H1 (cell line): ENCODE results near the gene SGMS2. TPM values are rescaled to one million over a fixed set of nuclear protein-coding genes. Genes with fewer than 3 reads are reported as not detected.

Experiments used
- CTCF ChIA-PET: fragments of 300-600 bp; sonication (Branson Sonifier 250); formaldehyde crosslinking; loops from one replicate; lab custom pipeline; 2021; ENCODE audit not compliant: partially characterized antibody; lab: Charles Lee
- POLR2A ChIA-PET: fragments of 300-600 bp; sonication (Branson Sonifier 250); formaldehyde crosslinking; loops from one replicate; lab custom pipeline; 2021; ENCODE audit warnings: inconsistent platforms; ENCODE audit not compliant: partially characterized antibody; lab: Charles Lee
- DNase-seq, 2 experiments: peaks; one replicate each; pipeline versions ENCODE4 v3.0.0 to v3.0.0-alpha.2; 2010 to 2022; ENCODE audit warnings: low spot score in 2 of 2, low read depth in 1 of 2, mixed read lengths in 1 of 2
- FAIRE-seq: peaks from 2 replicates; lab custom pipeline; 2011; peaks lifted over from hg19 to GRCh38; lab: Jason Lieb, UNC
- H2AFZ ChIP-seq: 2 replicates; pipeline ENCODE4 v1.8.1; 2012; ENCODE audit warnings: low read length, inconsistent platforms
- H2AK5ac ChIP-seq: 2 replicates; pipeline ENCODE4 v1.6.1; 2013; ENCODE audit warnings: low read depth, low read length
- H2BK120ac ChIP-seq: replicated peaks from 2 replicates; pipeline ENCODE3; 2013; ENCODE audit warnings: low read depth, low read length, inconsistent platforms
- H2BK12ac ChIP-seq: 2 replicates; pipeline ENCODE4 v1.6.1; 2013; ENCODE audit warnings: low read depth, low read length
- H2BK15ac ChIP-seq: 2 replicates; pipeline ENCODE4 v1.6.1; 2013; ENCODE audit warnings: low read length
- H2BK20ac ChIP-seq: 2 replicates; pipeline ENCODE4 v1.6.1; 2013; ENCODE audit warnings: low read length
- H2BK5ac ChIP-seq: 2 replicates; pipeline ENCODE4 v1.6.1; 2013; ENCODE audit warnings: low read depth, low read length
- H3K14ac ChIP-seq: 2 replicates; pipeline ENCODE4 v1.6.1; 2013; ENCODE audit warnings: inconsistent platforms; ENCODE audit not compliant: insufficient read length
- H3K18ac ChIP-seq: 2 replicates; pipeline ENCODE4 v1.6.1; 2013; ENCODE audit warnings: low read length; ENCODE audit errors: extremely low read depth
- H3K23ac ChIP-seq: 2 replicates; pipeline ENCODE4 v1.6.1; 2013; ENCODE audit warnings: inconsistent platforms; ENCODE audit not compliant: insufficient read length
- H3K23me2 ChIP-seq: 2 replicates; pipeline ENCODE4 v1.6.1; 2013; ENCODE audit warnings: low read depth, low read length
- H3K27ac ChIP-seq: 2 replicates; pipeline ENCODE4 v1.6.1; 2011; ENCODE audit warnings: low read depth, low read length, inconsistent platforms
- H3K27me3 ChIP-seq, 4 experiments: replicated peaks in 1 of 4; 1 replicate in 1 of 4; 2 replicates in 3 of 4; pipeline versions ENCODE4 v1.6.1 to v1.8.1; 2011 to 2013; ENCODE audit warnings: low read length in 3 of 4, mild to moderate bottlenecking in 3 of 4, inconsistent platforms in 2 of 4, mixed read lengths in 2 of 4, moderate library complexity in 1 of 4; ENCODE audit not compliant: control insufficient read depth in 3 of 4, insufficient read depth in 3 of 4; ENCODE audit errors: extremely low read depth in 1 of 4
- H3K36me3 ChIP-seq, 4 experiments: 2 replicates each; pipeline versions ENCODE4 v1.6.1 to v1.8.1; 2011 to 2013; ENCODE audit warnings: mild to moderate bottlenecking in 4 of 4, low read length in 3 of 4, moderate library complexity in 2 of 4, control low read depth in 1 of 4, inconsistent platforms in 1 of 4; ENCODE audit not compliant: insufficient read depth in 4 of 4, control insufficient read depth in 2 of 4
- H3K4ac ChIP-seq: replicated peaks from 2 replicates; pipeline ENCODE3; 2013; ENCODE audit warnings: low read length, low read depth, mixed read lengths, inconsistent platforms; ENCODE audit not compliant: insufficient read length
- H3K4me1 ChIP-seq, 4 experiments: replicated peaks in 1 of 4; 1 replicate in 1 of 4; 2 replicates in 3 of 4; pipeline versions ENCODE4 v1.6.1 to v1.8.1; 2011 to 2013; ENCODE audit warnings: low read length in 3 of 4, inconsistent platforms in 2 of 4, mixed read lengths in 1 of 4; ENCODE audit not compliant: insufficient read depth in 4 of 4, control insufficient read depth in 3 of 4
- H3K4me2 ChIP-seq, 2 experiments: 2 replicates each; pipeline versions ENCODE4 v1.6.1 to v1.8.1; 2011 to 2013; ENCODE audit warnings: low read depth in 2 of 2, low read length in 2 of 2, control low read depth in 1 of 2, inconsistent platforms in 1 of 2, mild to moderate bottlenecking in 1 of 2; ENCODE audit not compliant: insufficient read depth in 1 of 2
- H3K4me3 ChIP-seq, 4 experiments: fragments of 200-600, 300-600 bp in 1 of 4; sonication (generic), shearing (Covaris generic), sonication (Bioruptor Twin) in 1 of 4; 2 replicates each; pipeline versions ENCODE4 v1.5.1 to v1.8.1; 2011 to 2016; ENCODE audit warnings: low read length in 4 of 4, low read depth in 3 of 4, control low read depth in 2 of 4, inconsistent platforms in 2 of 4, mild to moderate bottlenecking in 2 of 4, mixed read lengths in 1 of 4, moderate library complexity in 1 of 4; ENCODE audit not compliant: insufficient read depth in 2 of 4; ENCODE audit errors: extremely low read depth in 1 of 4
- H3K56ac ChIP-seq: replicated peaks from 2 replicates; pipeline ENCODE3; 2013; ENCODE audit warnings: low read depth, mild to moderate bottlenecking, mixed read lengths, low read length, inconsistent platforms; ENCODE audit not compliant: insufficient read length
- H3K79me1 ChIP-seq: 2 replicates; pipeline ENCODE4 v1.6.1; 2013; ENCODE audit warnings: low read depth, low read length, control low read depth
- H3K79me2 ChIP-seq, 2 experiments: 2 replicates each; pipeline versions ENCODE4 v1.6.1 to v1.8.1; 2012 to 2013; ENCODE audit warnings: low read length in 2 of 2, mild to moderate bottlenecking in 2 of 2, inconsistent platforms in 1 of 2; ENCODE audit not compliant: insufficient read depth in 2 of 2, control insufficient read depth in 1 of 2
- H3K9ac ChIP-seq, 4 experiments: replicated peaks in 1 of 4; 1 replicate in 1 of 4; 2 replicates in 3 of 4; pipeline versions ENCODE4 v1.6.1 to v1.8.1; 2011 to 2013; ENCODE audit warnings: low read depth in 3 of 4, low read length in 3 of 4, control low read depth in 2 of 4, mild to moderate bottlenecking in 2 of 4, moderate library complexity in 2 of 4, inconsistent platforms in 1 of 4; ENCODE audit errors: extremely low read depth in 1 of 4
- H3K9me3 ChIP-seq, 2 experiments: 2 replicates each; pipeline versions ENCODE4 v1.6.1 to v1.8.1; 2012 to 2013; ENCODE audit warnings: mild to moderate bottlenecking in 2 of 2, moderate library complexity in 2 of 2, control low read depth in 1 of 2, inconsistent platforms in 1 of 2, low read depth in 1 of 2, low read length in 1 of 2, mixed read lengths in 1 of 2; ENCODE audit not compliant: insufficient read depth in 2 of 2
- H4K20me1 ChIP-seq, 2 experiments: replicated peaks in 1 of 2; 2 replicates each; pipeline versions ENCODE3 to v1.8.1; 2011 to 2013; ENCODE audit warnings: inconsistent platforms in 2 of 2, low read length in 2 of 2, mild to moderate bottlenecking in 1 of 2; ENCODE audit not compliant: insufficient read depth in 2 of 2, control insufficient read depth in 1 of 2
- H4K5ac ChIP-seq: 2 replicates; pipeline ENCODE4 v1.6.1; 2013; ENCODE audit warnings: low read length, low read depth, mixed read lengths, inconsistent platforms; ENCODE audit not compliant: insufficient read length
- H4K8ac ChIP-seq: 2 replicates; pipeline ENCODE4 v1.8.0; 2013; ENCODE audit warnings: mild to moderate bottlenecking, moderate library complexity, low read length, inconsistent platforms; ENCODE audit not compliant: insufficient read depth; ENCODE audit errors: extremely low read depth
- H4K91ac ChIP-seq: replicated peaks from 2 replicates; pipeline ENCODE3; 2013; ENCODE audit warnings: low read length, mixed read lengths, inconsistent platforms; ENCODE audit not compliant: insufficient read length
- ASH2L ChIP-seq: fragments of 200-600, 300-600 bp; sonication (generic); IDR thresholded peaks from one replicate; pipeline ENCODE4 v1.7.1; 2017; ENCODE audit warnings: low read length
- CBX5 ChIP-seq: fragments of 300-800, 300-1000 bp; sonication (generic); IDR thresholded peaks from 2 replicates; pipeline ENCODE4 v1.7.1; 2016; ENCODE audit warnings: antibody characterized with exemption, low read length, low read depth
- CEBPB ChIP-seq: IDR thresholded peaks from 2 replicates; pipeline ENCODE4 v1.6.1; 2012; ENCODE audit warnings: low read depth, low read length
- KDM4A ChIP-seq: IDR thresholded peaks from one replicate; pipeline ENCODE4 v1.7.1; 2012; ENCODE audit warnings: low read depth, mild to moderate bottlenecking, moderate library complexity, low read length, inconsistent platforms; ENCODE audit not compliant: severe bottlenecking
- PHF8 ChIP-seq: fragments of 200-600 bp; sonication (generic); conservative IDR thresholded peaks from 2 replicates; pipeline ENCODE4 v1.7.1; 2012; ENCODE audit warnings: low read depth, mild to moderate bottlenecking, inconsistent platforms, low read length, moderate library complexity
- RFX5 ChIP-seq: IDR thresholded peaks from 2 replicates; pipeline ENCODE4 v1.6.1; 2011; ENCODE audit warnings: low read depth, low read length, improper control_type of control experiment, borderline replicate concordance
- SUZ12 ChIP-seq: fragments of 200-600 bp; sonication (generic); IDR thresholded peaks from 2 replicates; pipeline ENCODE4 v1.6.1; 2012; ENCODE audit warnings: mild to moderate bottlenecking, inconsistent platforms, low read length, moderate library complexity, mixed read lengths
- WGBS, 2 experiments: shearing (Covaris generic) in 1 of 2; methylation state at CpG; one replicate each; pipeline versions ENCODE4 v1.1.6 to v1.1.7; 2013 to 2015; ENCODE audit warnings: low lambda C conversion rate in 2 of 2, mixed read lengths in 2 of 2, inconsistent platforms in 1 of 2, low coverage in 1 of 2, missing lambda C conversion rate in 1 of 2; ENCODE audit not compliant: insufficient replicate concordance in 2 of 2, insufficient coverage in 1 of 2, insufficient read length in 1 of 2; ENCODE audit errors: extremely low coverage in 1 of 2, missing lambda C conversion rate in 1 of 2; 5-methylcytosine and 5-hydroxymethylcytosine counted together
- polyA plus RNA-seq, 7 experiments: library from polyadenylated mRNA; depleted of rRNA in 3 of 7; stranded (reverse) in 5 of 7; unstranded in 2 of 7; fragments of >200 nt in 5 of 7; fragments of 200-250 nt in 2 of 7; gene quantifications; 1 replicate in 5 of 7; 2 replicates in 1 of 7; 4 replicates in 1 of 7; pipeline versions ENCODE4 v1.2.1 to v1.2.3, GENCODE V29; 2011 to 2013; ENCODE audit warnings: missing spikeins in 2 of 7, mixed read lengths in 2 of 7
- total RNA-seq: library from RNA; stranded (reverse); fragmentation: NEBNext Ultra II Directional; extraction: Animal tissue kit (Norgen Biotek cat#: 25700); gene quantifications from 2 replicates; pipeline ENCODE4 v1.2.1, GENCODE V29; 2021
- TF ChIP-seq, protein P1 (sequence below): IDR thresholded peaks from 2 replicates; pipeline ENCODE4 v1.6.1; 2012; ENCODE audit warnings: inconsistent platforms
- TF ChIP-seq, protein P2 (sequence below): IDR thresholded peaks from 2 replicates; pipeline ENCODE4 v1.6.1; 2011; ENCODE audit warnings: low read length, improper control_type of control experiment
- TF ChIP-seq, protein P3 (sequence below): IDR thresholded peaks from 2 replicates; pipeline ENCODE4 v1.6.1; 2012; ENCODE audit warnings: inconsistent platforms

The SGMS2 gene
- total and polyA plus RNA-seq, 2 of the 8 experiments (the other 6 are each of a cell fraction or from before 2014, with no cell fraction given), result 0.04 to 1.3 TPM

- H2BK5ac ChIP-seq, result no peak overlapping the region
- H3K9ac ChIP-seq, result peak overlapping the region in 3 of 4 experiments; percentile 1 to 34 (median 25); a peak in 4 of 7 replicates
- no peak overlapping the region for H2BK15ac ChIP-seq
- peaks cover 1 to 21% (median 16%) of the 10 kb centered on the region in 4 experiments for H3K27me3 ChIP-seq
- no peak overlapping the region for H3K27ac ChIP-seq
- no peaks in the 10 kb centered on the region for H3K36me3 ChIP-seq
- WGBS, 2 experiments, result 6% methylated on average over 32 of the region's 45 CpGs; no CpG with 5 or more reads in 1 of the 2 experiments
- H2AK5ac ChIP-seq, result no peak overlapping the region
- H3K56ac ChIP-seq, result no peak overlapping the region
- H3K4ac ChIP-seq, result no peak overlapping the region
- no peak overlapping the region for H2BK120ac ChIP-seq
- H3K14ac ChIP-seq, result no peak overlapping the region
- CTCF ChIA-PET, result interaction anchor here (1.1 to 1.3 kb wide), 2 partner anchors 19 to 87 kb away, joined by 4 read pairs; no protein-coding TSS in a partner anchor
- no peaks in the 10 kb centered on the region for H3K9me3 ChIP-seq
- H3K4me2 ChIP-seq, result peak overlapping the region; percentile 97
- peak overlapping the region; percentile 94; the same call in 1 of the 2 replicates for H4K8ac ChIP-seq
- 0 out of 2 replicates have a peak overlapping the region, but pooled peaks have one; percentile 29 for H2BK12ac ChIP-seq
- H4K91ac ChIP-seq, result peak overlapping the region; percentile 67
- H3K4me3 ChIP-seq, result peak overlapping the region; percentile 41 to 71 (median 56)
- H3K79me1 ChIP-seq, result no peaks in the 10 kb centered on the region
- 0 out of 2 replicates have a peak overlapping the region, but pooled peaks have one; percentile 8 for H2BK20ac ChIP-seq
- no peak for DNase-seq
- no peak overlapping the region for H3K23ac ChIP-seq
- POLR2A ChIA-PET, result interaction anchor here (0.7 kb wide), 1 partner anchor 60 kb away, joined by 3 read pairs; no protein-coding TSS in a partner anchor
- H3K79me2 ChIP-seq, result no peaks in the 10 kb centered on the region
- no peak overlapping the region for H4K5ac ChIP-seq
- peaks cover 0 to 3% of the 10 kb centered on the region in 2 experiments for H4K20me1 ChIP-seq
- H3K18ac ChIP-seq, result peak overlapping the region; percentile 72
- H3K4me1 ChIP-seq, result peaks cover 0 to 12% (median 5%) of the 10 kb centered on the region in 4 experiments; a peak in 4 of 7 replicates
- peak overlapping the region; percentile 98; the same call in 1 of the 2 replicates for H2AFZ ChIP-seq
- H3K23me2 ChIP-seq, result peaks cover 12% of the 10 kb centered on the region
- no peak for FAIRE-seq
- peak; percentile 54; the same call in 1 of the 2 replicates for TF ChIP-seq PHF8
- TF ChIP-seq ASH2L, result peak; percentile 59
- TF ChIP-seq KDM4A, result peak; percentile 95
- TF ChIP-seq, protein P1, sequence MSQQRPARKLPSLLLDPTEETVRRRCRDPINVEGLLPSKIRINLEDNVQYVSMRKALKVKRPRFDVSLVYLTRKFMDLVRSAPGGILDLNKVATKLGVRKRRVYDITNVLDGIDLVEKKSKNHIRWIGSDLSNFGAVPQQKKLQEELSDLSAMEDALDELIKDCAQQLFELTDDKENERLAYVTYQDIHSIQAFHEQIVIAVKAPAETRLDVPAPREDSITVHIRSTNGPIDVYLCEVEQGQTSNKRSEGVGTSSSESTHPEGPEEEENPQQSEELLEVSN, result peak; percentile 74; the same call in 1 of the 2 replicates
- no peak for TF ChIP-seq CBX5
- no peak for TF ChIP-seq RFX5
- TF ChIP-seq, protein P2, sequence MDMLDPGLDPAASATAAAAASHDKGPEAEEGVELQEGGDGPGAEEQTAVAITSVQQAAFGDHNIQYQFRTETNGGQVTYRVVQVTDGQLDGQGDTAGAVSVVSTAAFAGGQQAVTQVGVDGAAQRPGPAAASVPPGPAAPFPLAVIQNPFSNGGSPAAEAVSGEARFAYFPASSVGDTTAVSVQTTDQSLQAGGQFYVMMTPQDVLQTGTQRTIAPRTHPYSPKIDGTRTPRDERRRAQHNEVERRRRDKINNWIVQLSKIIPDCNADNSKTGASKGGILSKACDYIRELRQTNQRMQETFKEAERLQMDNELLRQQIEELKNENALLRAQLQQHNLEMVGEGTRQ, result peak; percentile 75
- TF ChIP-seq, protein P3, sequence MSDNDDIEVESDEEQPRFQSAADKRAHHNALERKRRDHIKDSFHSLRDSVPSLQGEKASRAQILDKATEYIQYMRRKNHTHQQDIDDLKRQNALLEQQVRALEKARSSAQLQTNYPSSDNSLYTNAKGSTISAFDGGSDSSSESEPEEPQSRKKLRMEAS, result peak; percentile 89
- TF ChIP-seq CEBPB, result no peak
- TF ChIP-seq SUZ12, result peak; percentile 4; the same call in 1 of the 2 replicates
Measured at GRCh38 chr4:107931775-107932321, 107.1 kb downstream of the SGMS2 start.
